HepG2 (cell line): ENCODE measurements around the gene ADAD2. TPM values are rescaled to one million over a fixed set of nuclear protein-coding genes. Genes with fewer than 3 reads are reported as not detected.

Experiments
- ATAC-seq: fragments of 200-7000 bp; cut with Tn5 transposase; 3 replicates; pipeline ENCODE4 v1.9.1; 2020; ENCODE audit warnings: mild to moderate bottlenecking, moderate library complexity
- BruUV-seq: library from RNA; stranded (reverse); fragments of 400-500 nt; replicated peaks from 2 replicates; lab custom pipeline; 2021; lab: Mats Ljungman, UMichigan
- CTCF ChIA-PET: fragments of 300-600 bp; formaldehyde crosslinking; extraction: SDS; loops from one replicate; lab custom pipeline; 2021; ENCODE audit warnings: low total read pairs, inconsistent platforms, low intra/inter-chr PET ratio; lab: Yijun Ruan, JAX
- POLR2A ChIA-PET: fragments of 350-600 bp; sonication (Branson Sonifier 250); formaldehyde crosslinking; loops from one replicate; lab custom pipeline; 2020; ENCODE audit warnings: antibody characterized with exemption, inconsistent platforms; lab: Yijun Ruan, JAX
- DNase-seq: peaks from one replicate; pipeline ENCODE4 v3.0.0-alpha.2; 2015; ENCODE audit warnings: low spot score
- FAIRE-seq: peaks from 3 replicates; lab custom pipeline; 2011; peaks lifted over from hg19 to GRCh38; lab: Jason Lieb, UNC
- H2AFZ ChIP-seq: one replicate; pipeline ENCODE4 v1.6.1; 2011; ENCODE audit warnings: low read length, inconsistent platforms
- H3K27ac ChIP-seq: fragments of 300-600 bp; 3 replicates; pipeline ENCODE4 v1.8.0; 2011; ENCODE audit warnings: mixed run types, mild to moderate bottlenecking, mixed read lengths, low read length, inconsistent platforms; ENCODE audit not compliant: insufficient read depth; ENCODE audit errors: extremely low read length
- H3K27me3 ChIP-seq, 2 experiments: fragments of 200-600 bp in 1 of 2; 2 replicates in 1 of 2; 3 replicates in 1 of 2; pipeline versions ENCODE4 v1.6.0 to v1.8.0; 2011; ENCODE audit warnings: low read length in 2 of 2, mild to moderate bottlenecking in 2 of 2, moderate library complexity in 2 of 2, inconsistent platforms in 1 of 2; ENCODE audit not compliant: insufficient read depth in 2 of 2, control insufficient read depth in 1 of 2
- H3K36me3 ChIP-seq, 2 experiments: fragments of 200-600 bp in 1 of 2; replicated peaks in 1 of 2; 2 replicates in 1 of 2; 3 replicates in 1 of 2; pipeline versions ENCODE4 v1.5.1 to v1.8.0; 2011; ENCODE audit warnings: low read length in 2 of 2, inconsistent platforms in 1 of 2; ENCODE audit not compliant: insufficient read depth in 2 of 2, control insufficient read depth in 1 of 2
- H3K4me1 ChIP-seq: 2 replicates; pipeline ENCODE4 v1.5.1; 2012; ENCODE audit warnings: low read length, inconsistent platforms; ENCODE audit not compliant: insufficient read depth
- H3K4me2 ChIP-seq: 2 replicates; pipeline ENCODE4 v1.6.0; 2011; ENCODE audit warnings: low read depth, low read length, inconsistent platforms
- H3K4me3 ChIP-seq, 3 experiments: fragments of 200-600 bp in 1 of 3; sonication (generic), shearing (Covaris generic) in 1 of 3; replicated peaks in 1 of 3; 2 replicates each; pipeline ENCODE4 v1.5.1; 2011 to 2016; ENCODE audit warnings: low read length in 3 of 3, inconsistent platforms in 2 of 3, low read depth in 2 of 3, mild to moderate bottlenecking in 2 of 3, control low read depth in 1 of 3, mixed read lengths in 1 of 3; ENCODE audit not compliant: insufficient read depth in 1 of 3
- H3K79me2 ChIP-seq: one replicate; pipeline ENCODE4 v1.6.1; 2011; ENCODE audit warnings: low read length, inconsistent platforms; ENCODE audit not compliant: insufficient read depth
- H3K9ac ChIP-seq: 2 replicates; pipeline ENCODE4 v1.6.0; 2011; ENCODE audit warnings: mild to moderate bottlenecking, low read depth, low read length, inconsistent platforms; ENCODE audit not compliant: insufficient read depth
- H3K9me3 ChIP-seq: 2 replicates; pipeline ENCODE4 v1.5.1; 2012; ENCODE audit warnings: mild to moderate bottlenecking, low read length
- H4K20me1 ChIP-seq: 2 replicates; pipeline ENCODE4 v1.6.0; 2011; ENCODE audit warnings: inconsistent platforms, mild to moderate bottlenecking, low read length, moderate library complexity; ENCODE audit not compliant: insufficient read depth
- AFF4 ChIP-seq: sonication (generic); formaldehyde crosslinking; IDR thresholded peaks from 2 replicates; pipeline ENCODE4 v1.4.0; 2020; ENCODE audit warnings: missing genetic modification reagents
- AGO2 ChIP-seq: fragments of 200-400 bp; formaldehyde crosslinking; optimal IDR thresholded peaks from 2 replicates; pipeline ENCODE3; 2017; ENCODE audit warnings: mild to moderate bottlenecking, low read depth, low read length, moderate library complexity
- CCAR2 ChIP-seq: fragments of 200-400 bp; formaldehyde crosslinking; optimal IDR thresholded peaks from 2 replicates; pipeline ENCODE3; 2018; ENCODE audit warnings: low read depth, mild to moderate bottlenecking, low read length, moderate library complexity
- CTCF ChIP-seq: sonication (generic); formaldehyde crosslinking; IDR thresholded peaks from 2 replicates; pipeline ENCODE4 v1.5.0; 2020; ENCODE audit warnings: mild to moderate bottlenecking, missing genetic modification reagents, moderate library complexity
- FOXP1 ChIP-seq, 2 experiments: fragments of 450-650 bp in 1 of 2; IDR thresholded peaks; 2 replicates each; pipeline ENCODE4 v1.6.1; 2017 to 2018; ENCODE audit warnings: antibody characterized with exemption in 1 of 2
- MBD4 ChIP-seq: IDR thresholded peaks from 2 replicates; pipeline ENCODE4 v1.6.1; 2012; ENCODE audit warnings: low read length, inconsistent platforms, borderline replicate concordance
- ZNF329 ChIP-seq: sonication (generic); formaldehyde crosslinking; IDR thresholded peaks from 2 replicates; pipeline ENCODE4 v1.9.0; 2021; ENCODE audit warnings: low read depth, mild to moderate bottlenecking, missing genetic modification reagents
- ZNF333 ChIP-seq: sonication (generic); formaldehyde crosslinking; IDR thresholded peaks from 2 replicates; pipeline ENCODE4 v1.4.0; 2020; ENCODE audit warnings: mild to moderate bottlenecking, missing genetic modification reagents, borderline replicate concordance
- WGBS: methylation state at CpG from one replicate; pipeline ENCODE4 v1.1.6; 2017; ENCODE audit warnings: low lambda C conversion rate; 5-methylcytosine and 5-hydroxymethylcytosine counted together
- in situ Hi-C: cut with HindIII; loops from 2 replicates; pipeline ENCODE4 v1.10.0; 2017; ENCODE audit warnings: low pct_unique_long_range_greater_than_20kb; ENCODE audit not compliant: extremely low pct_ligation_motif_present
- intact Hi-C: fragments of 100-400 bp; cut with micrococcal nuclease; formaldehyde crosslinking; loops from one replicate; pipeline ENCODE4 v1.10.0; 2022; ENCODE audit not compliant: unreplicated experiment
- polyA plus RNA-seq, 8 experiments: library from polyadenylated mRNA; depleted of rRNA in 3 of 8; stranded (reverse) in 7 of 8; unstranded in 1 of 8; fragments of >200 nt; fragmentation: Illumina TruSeq in 4 of 8; extraction: Trizol in 4 of 8; gene quantifications; 2 replicates each; pipeline versions ENCODE4 v1.2.1 to v1.2.3, GENCODE V29; 2011 to 2016; ENCODE audit warnings: low read depth in 4 of 8, missing spikeins in 1 of 8, mixed read lengths in 1 of 8; ENCODE audit not compliant: insufficient read depth in 1 of 8
- total RNA-seq, 5 experiments: library from RNA; depleted of rRNA; stranded (reverse); fragments of >200 nt; fragmentation: Illumina TruSeq; extraction: Trizol; gene quantifications; 2 replicates each; pipeline ENCODE4 v1.2.3, GENCODE V29; 2016; ENCODE audit warnings: low read depth in 1 of 5

Gene ADAD2
- total and polyA plus RNA-seq, 2 of the 13 experiments (the other 11 are each of a cell fraction or from before 2014, with no cell fraction given): not detected

GRCh38 chr16:84182104-84182503, 8.9 kb upstream of the ADAD2 start (continued):
- TF ChIP-seq AFF4: no peak
- no peak for TF ChIP-seq MBD4

GRCh38 chr16:84182680-84183571, 8.0 kb upstream of the ADAD2 start:
- Histone ChIP-seq H3K27me3 (no peaks in the 10 kb centered on the region), H3K36me3 (peaks cover 25 to 56% of the 10 kb centered on the region in 2 experiments; a peak in 4 of 5 replicates), H3K9me3 (no peaks in the 10 kb centered on the region), H4K20me1 (no peaks in the 10 kb centered on the region), H2AFZ (no peak overlapping the region)
- 97% methylated on average over 26 of the region's 26 CpGs for WGBS
- intact Hi-C loops: no loop called here
- no peak for TF ChIP-seq ZNF333 (CRISPR knock-in tag)
- no peak for TF ChIP-seq FOXP1 (IDR thresholded peaks at IDR 0.05)
- no peak for TF ChIP-seq FOXP1 (CRISPR knock-in tag; IDR thresholded peaks at IDR 0.05)
- TF ChIP-seq CTCF (CRISPR knock-in tag): no peak
- TF ChIP-seq ZNF329 (CRISPR knock-in tag): peak; percentile 98
- TF ChIP-seq AGO2: peak; percentile 48
- no peak for TF ChIP-seq CCAR2
- TF ChIP-seq, all 625 proteins: peak for 2
- FAIRE-seq: no peak
- no peak for DNase-seq
- ATAC-seq: no peak
- H3K27ac ChIP-seq: no peak overlapping the region
- ChIA-PET CTCF (no interaction called here), POLR2A (no interaction called here)
- BruUV-seq: no TSS peak
- H3K4me1 ChIP-seq: peaks cover 14% of the 10 kb centered on the region
- H3K9ac ChIP-seq: no peak overlapping the region
- no peak overlapping the region for H3K4me2 ChIP-seq
- H3K79me2 ChIP-seq: peaks cover 25% of the 10 kb centered on the region
- H3K4me3 ChIP-seq: no peak overlapping the region
- in situ Hi-C loops: loop anchor here (25.0 kb wide), 1 partner anchor 221 kb away; the partner anchor contains the start of genes NECAB2 and OSGIN1
